Articular chondrocyte of knee joint (primary cell): ENCODE results near the gene MYORG. TPM values are rescaled to one million over a fixed set of nuclear protein-coding genes. Genes with fewer than 3 reads are reported as not detected.

Experiments used
- small RNA-seq: library from RNA; depleted of rRNA; stranded (forward); fragments of <200 nt; gene quantifications from one replicate; pipeline ENCODE3, GENCODE V24; 2012
- total RNA-seq: library from RNA; depleted of rRNA; stranded (reverse); fragments of >200 nt; gene quantifications from 2 replicates; pipeline ENCODE4 v1.2.3, GENCODE V29; 2012

Gene MYORG
- total RNA-seq = 1.6 and 1.7 TPM in 2 replicates

GRCh38 chr9:34376596-34377403 is at the start of gene MYORG:
MYORG (minus strand) TSS chr9:34376898; CDS start chr9:34372943, 3,955 bp downstream.

GRCh38 chr9:34328987-34329832 is 47.5 kb downstream of the MYORG start, which contains the start of the genes KIF24 and NUDT2:
KIF24 (minus strand) TSS chr9:34329268; CDS start chr9:34311346, 17,922 bp downstream.
NUDT2 (plus strand) TSS chr9:34329569; CDS start chr9:34339040, 9,471 bp downstream.

Small RNA genes lying within 50 kb of the gene (small RNA-seq; reads per million reads assigned to genes)
- not detected for gene RF00019

Other genes with a start within 250 kb of the MYORG start
- gene UBAP1, start 197.9 kb downstream of the MYORG start, total RNA-seq = 39.3 and 48.4 TPM in 2 replicates
- 2.1 and 2.8 TPM in 2 replicates for gene KIF24, start 47.6 kb downstream of the MYORG start, total RNA-seq
- 19.2 and 42.3 TPM in 2 replicates for gene NUDT2, start 47.3 kb downstream of the MYORG start, total RNA-seq
- 6.6 and 7.7 TPM in 2 replicates for gene FAM219A, start 81.7 kb upstream of the MYORG start, total RNA-seq
- 0.26 TPM in 1 of 2 replicates, not detected in the other for gene DNAI1, start 81.9 kb upstream of the MYORG start, total RNA-seq
- gene ENHO, start 146.1 kb upstream of the MYORG start, total RNA-seq = 0.32 and 0.39 TPM in 2 replicates
- not detected in 2 replicates for gene CNTFR, start 212.8 kb upstream of the MYORG start, total RNA-seq
- gene RPP25L, start 235.2 kb upstream of the MYORG start, total RNA-seq = 11.8 and 14.4 TPM in 2 replicates
- 85.2 and 99.0 TPM in 2 replicates for gene DCTN3, start 243.6 kb upstream of the MYORG start, total RNA-seq